Fibroblast of villous mesenchyme (primary cell): Measurements from ENCODE around the gene CREBBP. TPM values are rescaled to one million over a fixed set of nuclear protein-coding genes. Genes with fewer than 3 reads are reported as not detected.
A peak's percentile ranks its signal among the peaks of the same experiment; 100 is the strongest.

Experiments
- DNase-seq: peaks from one replicate; pipeline ENCODE4 v3.0.0-alpha.2; 2010; ENCODE audit warnings: low read depth
- H3K4me3 ChIP-seq: 2 replicates; pipeline ENCODE4 v1.5.1; 2011; ENCODE audit warnings: low read depth, mild to moderate bottlenecking, low read length
- total RNA-seq: library from RNA; depleted of rRNA; stranded (reverse); fragments of >200 nt; gene quantifications from 2 replicates; pipeline ENCODE4 v1.2.3, GENCODE V29; 2012
- TF ChIP-seq, protein P1 (sequence below): IDR thresholded peaks from 2 replicates; pipeline ENCODE4 v1.5.1; 2012; ENCODE audit warnings: low read depth, mild to moderate bottlenecking, low read length; ENCODE audit not compliant: insufficient read depth

CREBBP gene
- total RNA-seq, 1 donor = 32.0 TPM

DNA sequence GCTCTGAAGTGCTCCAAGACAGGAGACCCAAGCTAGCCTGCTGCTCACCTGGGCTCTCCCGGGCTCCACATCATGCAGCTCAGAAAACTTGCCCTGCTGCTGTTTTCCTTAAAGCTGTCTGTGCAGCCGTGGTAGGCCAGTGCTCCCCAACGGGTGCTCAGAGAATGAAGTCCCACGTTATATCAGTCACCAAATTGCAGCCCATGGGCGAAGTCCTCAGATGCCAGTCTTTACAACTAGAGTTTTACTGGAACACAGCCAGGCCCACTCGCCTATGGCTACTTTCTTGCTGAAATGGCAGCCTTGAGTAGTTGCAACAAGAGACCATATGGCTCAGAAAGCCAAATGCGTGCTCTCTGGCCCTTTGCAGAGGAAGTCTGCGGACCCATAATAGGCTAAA is 6.3 kb downstream of the CREBBP start:
- DNase-seq = no peak
- TF ChIP-seq, protein P1, sequence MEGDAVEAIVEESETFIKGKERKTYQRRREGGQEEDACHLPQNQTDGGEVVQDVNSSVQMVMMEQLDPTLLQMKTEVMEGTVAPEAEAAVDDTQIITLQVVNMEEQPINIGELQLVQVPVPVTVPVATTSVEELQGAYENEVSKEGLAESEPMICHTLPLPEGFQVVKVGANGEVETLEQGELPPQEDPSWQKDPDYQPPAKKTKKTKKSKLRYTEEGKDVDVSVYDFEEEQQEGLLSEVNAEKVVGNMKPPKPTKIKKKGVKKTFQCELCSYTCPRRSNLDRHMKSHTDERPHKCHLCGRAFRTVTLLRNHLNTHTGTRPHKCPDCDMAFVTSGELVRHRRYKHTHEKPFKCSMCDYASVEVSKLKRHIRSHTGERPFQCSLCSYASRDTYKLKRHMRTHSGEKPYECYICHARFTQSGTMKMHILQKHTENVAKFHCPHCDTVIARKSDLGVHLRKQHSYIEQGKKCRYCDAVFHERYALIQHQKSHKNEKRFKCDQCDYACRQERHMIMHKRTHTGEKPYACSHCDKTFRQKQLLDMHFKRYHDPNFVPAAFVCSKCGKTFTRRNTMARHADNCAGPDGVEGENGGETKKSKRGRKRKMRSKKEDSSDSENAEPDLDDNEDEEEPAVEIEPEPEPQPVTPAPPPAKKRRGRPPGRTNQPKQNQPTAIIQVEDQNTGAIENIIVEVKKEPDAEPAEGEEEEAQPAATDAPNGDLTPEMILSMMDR = no peak
- no peak overlapping the region for H3K4me3 ChIP-seq

DNA sequence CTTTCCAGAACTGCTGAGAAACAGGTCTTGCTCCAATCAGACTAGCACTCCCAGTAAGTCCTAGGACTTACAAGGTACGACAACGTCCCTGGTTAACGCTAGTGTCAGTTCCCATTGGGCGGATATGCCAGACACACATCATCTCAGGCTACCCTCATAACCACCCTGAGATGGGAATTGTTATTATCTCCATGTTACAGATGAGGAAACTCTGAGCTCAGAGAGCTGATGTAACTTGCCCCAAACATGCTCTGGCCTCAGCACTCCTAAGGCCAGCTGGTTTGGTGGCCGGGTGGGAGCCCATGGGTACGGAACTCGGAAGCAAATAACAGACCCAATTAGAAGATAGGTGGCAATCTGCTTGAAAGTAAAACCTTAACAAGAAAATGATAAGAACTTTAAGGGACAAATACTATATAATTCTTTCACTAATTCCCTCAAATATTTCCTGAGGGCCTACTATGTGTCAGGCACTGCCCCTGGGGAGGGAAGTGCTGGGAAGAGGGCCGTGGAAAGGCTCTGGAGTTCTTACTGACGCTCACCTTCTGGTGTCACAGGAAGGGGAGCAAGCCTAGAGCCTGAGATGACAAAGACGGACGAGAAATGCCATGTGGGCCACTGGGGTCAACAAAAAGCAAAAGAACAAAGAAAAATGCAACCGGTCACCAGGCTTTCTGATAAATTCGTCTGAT is 6.9 kb downstream of the CREBBP start:
- DNase-seq = peak; percentile 59
- TF ChIP-seq, protein P1 = no peak
- no peak overlapping the region for H3K4me3 ChIP-seq

DNA sequence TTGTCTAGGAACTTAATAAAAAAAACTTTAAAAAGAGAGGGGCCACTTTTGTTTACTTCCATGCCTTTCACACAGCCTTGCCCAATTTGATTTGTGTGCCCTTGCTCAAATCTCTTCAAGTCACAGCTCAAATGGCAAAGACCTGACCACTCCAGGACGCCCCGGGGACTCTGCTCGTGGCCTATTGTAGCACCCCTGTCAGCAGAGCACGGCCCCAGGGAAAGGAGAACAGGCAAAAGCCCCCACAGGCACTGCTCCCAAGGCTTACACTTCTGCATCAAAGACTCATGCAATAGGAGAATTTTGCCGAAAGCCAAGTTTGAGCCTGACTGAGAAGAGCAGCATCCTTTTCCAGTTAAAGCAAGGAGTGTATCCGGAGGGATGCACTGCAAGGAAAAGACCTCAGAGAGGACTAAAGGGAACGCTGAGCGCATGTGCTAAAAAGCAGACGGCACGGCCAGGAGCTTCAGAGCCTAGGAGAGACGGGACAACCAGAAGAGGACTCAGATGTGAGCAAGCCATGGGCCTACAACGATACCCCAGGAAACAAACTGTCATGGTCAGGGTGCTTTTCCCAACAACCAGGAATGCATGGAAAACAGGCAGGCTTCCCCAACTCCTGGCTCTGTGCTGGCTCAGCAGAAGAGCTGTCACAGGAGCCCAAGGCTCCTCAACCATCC is 8.2 kb downstream of the CREBBP start:
- no peak for DNase-seq
- no peak overlapping the region for H3K4me3 ChIP-seq
- TF ChIP-seq, protein P1 = no peak

DNA sequence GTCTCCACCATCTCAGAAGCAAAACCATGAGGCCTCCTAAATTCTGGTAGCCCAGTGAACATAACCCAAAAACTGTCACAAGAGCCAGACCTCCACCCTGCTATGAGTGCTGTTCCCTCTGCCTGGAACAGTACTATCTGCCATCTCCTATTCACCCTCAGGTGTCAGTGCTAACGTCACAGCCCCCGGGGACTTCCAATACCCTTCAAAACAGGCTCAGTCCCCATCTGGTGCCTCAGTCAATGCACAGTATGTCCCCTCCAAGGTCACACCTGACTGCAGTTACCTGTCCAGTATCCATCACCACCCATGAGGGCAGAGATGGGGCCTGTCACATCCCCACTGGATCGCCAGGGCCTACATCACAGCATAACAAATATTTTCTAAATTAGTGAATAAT is 11.5 kb downstream of the CREBBP start:
- no peak overlapping the region for H3K4me3 ChIP-seq
- TF ChIP-seq, protein P1 = no peak
- no peak for DNase-seq

DNA sequence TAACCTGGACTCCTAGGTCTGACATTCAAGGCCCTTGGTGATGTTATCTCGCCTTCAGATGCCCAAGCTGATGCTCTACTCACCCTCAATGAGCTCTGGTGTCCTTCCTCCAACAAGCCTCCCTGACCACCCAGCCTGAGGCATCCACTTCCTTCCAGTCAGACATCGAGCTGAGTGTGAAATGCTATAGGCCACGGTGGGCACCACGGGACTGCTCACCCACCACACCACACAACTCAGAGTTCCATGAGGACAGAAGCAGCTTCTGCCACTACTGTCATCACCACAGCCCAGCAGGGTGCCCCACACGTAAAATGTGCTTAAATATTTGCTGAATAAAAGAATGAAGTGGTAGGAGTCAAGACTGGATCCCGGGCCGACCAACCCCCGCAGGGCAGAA is 12.0 kb downstream of the CREBBP start:
- no peak overlapping the region for H3K4me3 ChIP-seq
- no peak for DNase-seq
- TF ChIP-seq, protein P1 = no peak

DNA sequence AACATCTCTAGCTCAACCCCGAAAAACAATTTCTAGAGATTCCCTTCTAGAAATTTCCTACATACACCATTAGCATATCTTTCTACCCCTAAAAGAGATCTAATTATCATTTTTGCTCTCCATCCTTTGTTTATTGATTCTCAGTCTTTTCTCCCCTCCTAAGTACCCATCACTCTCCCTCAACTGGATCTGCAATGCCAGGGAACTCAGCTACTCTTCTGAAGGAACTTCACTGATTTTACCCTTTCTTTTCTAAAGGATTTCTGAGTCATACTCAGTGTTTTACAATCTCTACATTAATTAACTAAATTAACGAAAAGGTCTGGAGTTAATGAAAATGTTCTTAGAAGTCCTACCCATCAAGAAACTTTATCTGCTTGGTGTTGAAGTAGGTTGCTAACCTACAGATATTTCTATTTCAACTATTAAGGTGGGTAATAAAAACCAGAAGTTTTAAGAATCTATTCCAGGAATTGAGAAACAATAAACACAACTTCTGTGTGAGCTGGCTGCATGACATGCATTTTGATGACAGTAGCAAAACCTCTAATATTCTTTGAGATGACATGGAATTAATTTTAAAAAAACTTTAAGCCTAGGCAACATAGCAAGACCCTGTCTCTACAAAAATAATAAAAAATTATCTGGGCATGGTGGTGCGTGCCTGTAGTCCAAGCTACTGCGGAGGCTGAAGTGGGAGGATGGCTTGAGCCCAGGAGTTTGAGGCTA is 13.6 kb downstream of the CREBBP start:
- no peak for DNase-seq
- TF ChIP-seq, protein P1 = no peak
- H3K4me3 ChIP-seq = no peak overlapping the region
